ENCODE results near the gene IPPK.

- TF ChIP-seq CTCF (IDR thresholded peaks at IDR 0.05) (no peak), POLR2AphosphoS5 (IDR thresholded peaks at IDR 0.05) (no peak), POLR2A (IDR thresholded peaks at IDR 0.05) (no peak)
Observed at GRCh38 chr9:92607773-92608172, 62.2 kb downstream of the IPPK start.

Data from gastroesophageal sphincter (tissue), 3 donors.